Measurements from ENCODE around the gene SRXN1.

SRXN1 gene

GRCh38 chr20:611047-611842, 41.8 kb downstream of the SRXN1 start:
- POLR2A ChIA-PET, result no interaction called here
- no peak for TF ChIP-seq HDGF (IDR thresholded peaks at IDR 0.05; ENCODE audit: borderline replicate concordance)
- TF ChIP-seq ZNF384 (IDR thresholded peaks at IDR 0.05), result no peak
- no peak for TF ChIP-seq SP1 (IDR thresholded peaks at IDR 0.05)
- TF ChIP-seq, protein P1, sequence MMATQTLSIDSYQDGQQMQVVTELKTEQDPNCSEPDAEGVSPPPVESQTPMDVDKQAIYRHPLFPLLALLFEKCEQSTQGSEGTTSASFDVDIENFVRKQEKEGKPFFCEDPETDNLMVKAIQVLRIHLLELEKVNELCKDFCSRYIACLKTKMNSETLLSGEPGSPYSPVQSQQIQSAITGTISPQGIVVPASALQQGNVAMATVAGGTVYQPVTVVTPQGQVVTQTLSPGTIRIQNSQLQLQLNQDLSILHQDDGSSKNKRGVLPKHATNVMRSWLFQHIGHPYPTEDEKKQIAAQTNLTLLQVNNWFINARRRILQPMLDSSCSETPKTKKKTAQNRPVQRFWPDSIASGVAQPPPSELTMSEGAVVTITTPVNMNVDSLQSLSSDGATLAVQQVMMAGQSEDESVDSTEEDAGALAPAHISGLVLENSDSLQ (IDR thresholded peaks at IDR 0.05), result no peak
- no peak for TF ChIP-seq L3MBTL2 (conservative IDR thresholded peaks at IDR 0.05)
- TF ChIP-seq ELF4 (IDR thresholded peaks at IDR 0.05), result no peak
- TF ChIP-seq FOXK2 (IDR thresholded peaks at IDR 0.05), result no peak
- DNase-seq (ENCODE audit: extremely low spot score), result no peak
- CTCF ChIA-PET, result interaction anchor here (0.6 kb wide), 1 partner anchor 777 kb away, joined by 4 read pairs; no protein-coding TSS in a partner anchor

DNA sequence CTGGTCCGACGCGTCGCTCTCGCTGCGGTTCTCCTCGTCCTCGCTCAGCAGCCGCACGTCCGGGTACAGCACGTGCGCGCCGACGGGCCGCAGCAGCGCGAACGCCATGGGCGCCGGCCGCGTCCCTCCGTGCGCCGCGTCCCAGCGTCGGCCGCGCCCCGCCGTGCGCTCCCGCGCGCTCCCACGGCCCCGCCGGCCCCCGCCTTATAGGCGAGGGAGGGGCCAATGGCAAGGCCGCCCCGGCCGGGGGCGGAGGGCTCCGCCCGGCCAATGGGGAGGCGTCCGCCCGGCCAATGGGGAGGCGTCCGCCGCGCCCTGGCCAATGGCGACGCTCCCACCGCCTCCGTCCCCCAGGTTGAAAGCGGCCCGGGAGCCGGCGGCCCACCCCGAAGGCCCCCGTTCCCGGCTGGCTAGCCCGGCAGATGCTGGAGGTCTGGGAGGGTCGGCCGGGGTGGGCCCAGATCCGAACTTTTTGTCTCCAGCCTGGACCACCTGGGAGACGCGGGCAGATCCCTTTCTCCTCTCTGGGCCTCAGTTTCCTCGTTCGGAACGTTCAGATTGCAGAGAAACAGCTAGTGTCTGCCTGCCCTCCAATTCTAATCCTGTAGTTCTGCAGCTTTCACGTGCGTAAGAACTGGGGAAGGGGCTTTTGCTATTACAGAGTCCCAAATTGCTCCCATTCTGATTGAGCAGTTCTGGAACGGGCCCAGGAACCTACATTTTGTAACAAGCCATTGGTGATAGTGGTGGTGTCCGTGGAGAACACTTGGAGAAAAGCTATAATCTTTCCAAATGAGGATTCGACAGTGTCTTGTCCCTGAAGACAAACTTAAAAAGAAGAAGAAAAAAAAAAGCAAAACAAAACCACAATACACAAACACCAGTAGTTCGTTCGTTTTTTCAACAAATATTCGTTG, 42.6 kb downstream of the SRXN1 start, which contains the start of gene TCF15:
TCF15 (minus strand) TSS at position 180 of the 917 bp plus-strand sequence; CDS start at position 108, 72 bp downstream.
- TF ChIP-seq BHLHE40 (IDR thresholded peaks at IDR 0.05; ENCODE audit: borderline replicate concordance), result no peak
- TF ChIP-seq SUZ12 (IDR thresholded peaks at IDR 0.05), result no peak
- no peak for DNase-seq (ENCODE audit: extremely low spot score)
- POLR2A ChIA-PET, result no interaction called here
- CTCF ChIA-PET, result interaction anchor here (0.6 kb wide), 1 partner anchor 778 kb away, joined by 4 read pairs; no protein-coding TSS in a partner anchor

DNA sequence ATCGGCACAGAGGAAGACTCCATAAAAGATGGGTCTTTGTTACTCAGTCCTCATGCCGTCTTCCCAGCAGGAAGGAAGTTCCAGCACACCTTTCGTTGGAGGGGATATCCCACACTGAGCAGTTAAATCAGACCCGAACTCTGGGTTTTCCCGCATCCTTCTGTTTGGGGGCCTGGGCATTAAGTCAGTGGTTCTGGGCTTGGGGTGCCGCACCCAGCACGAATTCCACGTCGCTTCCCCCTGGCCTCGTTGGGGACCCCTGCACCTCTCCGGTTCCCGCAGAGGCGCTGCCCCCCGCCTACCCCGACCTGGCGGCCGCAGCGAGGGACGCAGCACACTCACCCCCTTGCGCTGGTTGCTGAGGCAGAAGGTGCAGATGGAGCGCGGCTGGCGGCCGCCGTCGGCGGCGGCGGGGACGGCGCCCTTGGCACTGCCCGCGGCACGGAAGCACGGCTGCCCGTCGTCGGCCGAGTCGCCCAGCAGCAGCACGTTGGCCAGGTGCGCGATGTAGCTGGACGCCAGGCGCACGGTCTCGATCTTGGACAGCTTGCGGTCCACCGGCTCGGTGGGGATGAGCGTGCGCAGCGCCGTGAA, 43.5 kb downstream of the SRXN1 start:
- POLR2A ChIA-PET, result no interaction called here
- DNase-seq (ENCODE audit: extremely low spot score), result no peak

GRCh38 chr20:608970-609369, 44.0 kb downstream of the SRXN1 start:
- CTCF ChIA-PET, result no interaction called here
- POLR2A ChIA-PET, result no interaction called here
- TF ChIP-seq TARDBP (IDR thresholded peaks at IDR 0.05) (no peak), NFRKB (IDR thresholded peaks at IDR 0.05) (no peak), CTBP1 (IDR thresholded peaks at IDR 0.05; ENCODE audit: borderline replicate concordance) (no peak), SUZ12 (IDR thresholded peaks at IDR 0.05) (no peak), FOXA1 (IDR thresholded peaks at IDR 0.05) (no peak), SP1 (IDR thresholded peaks at IDR 0.05) (no peak), BHLHE40 (IDR thresholded peaks at IDR 0.05; ENCODE audit: borderline replicate concordance) (no peak), FOXK2 (IDR thresholded peaks at IDR 0.05) (no peak), ARNT (IDR thresholded peaks at IDR 0.05) (no peak), HDGF (IDR thresholded peaks at IDR 0.05; ENCODE audit: borderline replicate concordance) (no peak), FOXM1 (IDR thresholded peaks at IDR 0.05; ENCODE audit: borderline replicate concordance) (no peak), ZNF384 (IDR thresholded peaks at IDR 0.05) (no peak), LEF1 (IDR thresholded peaks at IDR 0.05; ENCODE audit: borderline replicate concordance) (no peak), L3MBTL2 (conservative IDR thresholded peaks at IDR 0.05) (no peak), ELF4 (IDR thresholded peaks at IDR 0.05) (no peak)
- TF ChIP-seq, protein P1 (IDR thresholded peaks at IDR 0.05), result no peak
- no peak for DNase-seq (ENCODE audit: extremely low spot score)

More for the DNA sequence above, 43.5 kb downstream of the SRXN1 start:
- TF ChIP-seq HDGF (IDR thresholded peaks at IDR 0.05; ENCODE audit: borderline replicate concordance) (no peak), L3MBTL2 (conservative IDR thresholded peaks at IDR 0.05) (no peak), SP1 (IDR thresholded peaks at IDR 0.05) (no peak), FOXK2 (IDR thresholded peaks at IDR 0.05) (no peak), BHLHE40 (IDR thresholded peaks at IDR 0.05; ENCODE audit: borderline replicate concordance) (no peak), ELF4 (IDR thresholded peaks at IDR 0.05) (no peak), ZNF384 (IDR thresholded peaks at IDR 0.05) (no peak), CTBP1 (IDR thresholded peaks at IDR 0.05; ENCODE audit: borderline replicate concordance) (no peak), FOXM1 (IDR thresholded peaks at IDR 0.05; ENCODE audit: borderline replicate concordance) (no peak), ARNT (IDR thresholded peaks at IDR 0.05) (no peak), NFRKB (IDR thresholded peaks at IDR 0.05) (no peak), TARDBP (IDR thresholded peaks at IDR 0.05) (no peak), LEF1 (IDR thresholded peaks at IDR 0.05; ENCODE audit: borderline replicate concordance) (no peak), FOXA1 (IDR thresholded peaks at IDR 0.05) (no peak)
- TF ChIP-seq, protein P1 (IDR thresholded peaks at IDR 0.05), result no peak
- CTCF ChIA-PET, result no interaction called here

- ChIA-PET CTCF (no interaction called here), POLR2A (no interaction called here)
- no peak for TF ChIP-seq FOXK2 (IDR thresholded peaks at IDR 0.05)
- DNase-seq (ENCODE audit: extremely low spot score), result no peak
Measured at GRCh38 chr20:607476-607875, 45.5 kb downstream of the SRXN1 start.

DNA sequence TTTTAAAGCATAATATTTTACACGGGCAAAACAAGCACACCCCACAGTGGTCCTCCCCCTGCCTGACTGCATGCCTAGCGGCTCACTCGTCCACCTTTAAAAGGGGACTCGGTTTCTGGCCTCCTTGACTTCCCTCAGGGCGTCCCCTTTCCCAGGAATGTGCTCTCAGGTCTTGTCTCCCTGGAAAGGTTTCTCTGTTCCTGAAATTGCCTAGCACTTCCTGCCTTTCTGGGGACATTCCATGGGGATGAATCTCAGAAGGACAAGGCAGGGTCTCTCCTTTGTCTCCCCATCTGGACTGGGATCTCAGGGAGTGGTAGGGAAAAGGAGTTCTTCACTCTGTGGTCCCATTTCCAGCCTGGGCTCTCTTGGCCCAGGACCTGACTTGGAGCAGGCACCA, 47.8 kb downstream of the SRXN1 start:
- no peak for DNase-seq (ENCODE audit: extremely low spot score)
- ChIA-PET POLR2A (no interaction called here), CTCF (no interaction called here)
- TF ChIP-seq, protein P1 (IDR thresholded peaks at IDR 0.05), result no peak
- TF ChIP-seq NFRKB (IDR thresholded peaks at IDR 0.05) (no peak), ZNF384 (IDR thresholded peaks at IDR 0.05) (no peak)

Data from HEK293T (cell line).